Superior temporal gyrus (tissue), 1 donor: ENCODE data around the gene CD27.
"Not testable (repeated sequence)": the region's sequence is repeated elsewhere in the genome, so short reads cannot be mapped to it uniquely, and the experiment has no call there.

Experiments used
- DNase-seq: peaks from one replicate; pipeline ENCODE4 v3.0.0-alpha.2; 2016; ENCODE audit errors: extremely low spot score

The CD27 gene

GRCh38 chr12:6444704-6445688 is at the start of gene CD27:
Gene CD27 (plus strand): TSS chr12:6444955. CDS start chr12:6445096, 141 bp downstream.
- DNase-seq: no peak

DNA sequence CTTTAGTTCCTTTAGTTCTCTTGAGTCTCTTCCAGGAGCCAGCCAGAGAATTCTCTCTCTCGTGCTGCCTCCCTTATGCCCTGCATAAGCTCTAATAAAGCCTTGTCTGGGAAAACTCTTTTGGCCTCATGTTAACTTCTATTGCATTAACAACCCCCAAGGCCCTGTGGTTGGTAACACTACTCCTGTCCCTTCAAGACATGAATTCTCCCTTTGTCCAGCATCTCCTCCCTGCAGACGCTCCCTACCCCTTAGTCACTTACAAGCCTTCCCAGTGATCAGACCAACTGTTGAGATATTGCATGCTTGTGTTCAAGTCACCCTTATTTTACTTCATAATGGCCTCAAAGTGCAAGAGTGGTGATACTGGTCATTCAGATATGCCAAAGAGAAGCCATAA is 48.7 kb upstream of the CD27 start:
- no peak for DNase-seq

GRCh38 chr12:6399884-6400644 is 44.7 kb upstream of the CD27 start:
- DNase-seq: no peak

DNA sequence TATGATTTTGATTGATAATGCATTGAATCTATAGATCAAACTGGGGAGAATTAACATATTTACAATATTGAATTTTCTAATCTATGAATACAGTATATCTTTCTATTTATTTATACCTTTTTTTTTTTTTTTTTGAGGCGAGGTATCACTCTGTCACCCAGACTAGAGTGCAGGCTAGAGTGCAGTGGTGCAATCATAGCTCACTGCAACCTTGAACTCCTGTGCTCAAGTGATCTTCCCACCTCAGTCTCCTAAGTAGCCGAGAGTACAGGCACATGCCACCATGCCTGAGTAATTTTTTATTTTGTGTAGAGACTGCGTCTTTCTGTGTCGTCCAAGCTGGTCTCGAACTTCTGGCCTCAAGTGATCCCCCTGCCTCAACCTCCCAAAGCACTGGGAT is 40.4 kb upstream of the CD27 start:
- DNase-seq: no peak

- no peak for DNase-seq
Observed at GRCh38 chr12:6405963-6406362, 38.8 kb upstream of the CD27 start.

GRCh38 chr12:6407236-6407954 is 37.4 kb upstream of the CD27 start:
- no peak for DNase-seq

- DNase-seq: peak; percentile 17
Observed at GRCh38 chr12:6416596-6416995, 28.2 kb upstream of the CD27 start.

- DNase-seq: no peak
Observed at GRCh38 chr12:6418796-6419195, 26.0 kb upstream of the CD27 start.

DNA sequence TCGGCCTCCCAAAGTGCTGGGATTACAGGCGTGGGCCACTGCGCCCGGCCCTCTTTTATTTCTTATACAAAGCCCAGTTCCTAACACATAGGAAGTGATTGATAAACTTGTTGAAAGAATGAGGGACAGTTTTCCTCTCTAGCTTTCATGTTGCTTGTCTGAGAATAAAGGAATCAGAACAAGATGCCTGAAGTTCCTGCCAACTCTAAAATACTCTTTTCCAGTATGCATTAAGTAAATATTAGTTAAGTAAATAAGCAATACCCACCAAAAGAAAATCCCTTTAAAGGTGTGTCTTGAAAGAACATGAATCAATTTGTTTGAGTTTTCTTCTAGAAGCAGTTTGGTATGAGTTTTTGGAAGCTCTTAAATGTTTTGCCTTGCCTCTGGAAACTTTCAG is 24.4 kb upstream of the CD27 start:
- no peak for DNase-seq

GRCh38 chr12:6423267-6424007 is 21.3 kb upstream of the CD27 start:
- DNase-seq: peak; percentile 96

GRCh38 chr12:6424008-6424347 is 20.8 kb upstream of the CD27 start:
- no peak for DNase-seq

GRCh38 chr12:6424866-6425265 is 19.9 kb upstream of the CD27 start:
- DNase-seq: no peak

GRCh38 chr12:6425590-6426531 is 18.9 kb upstream of the CD27 start:
- peak; percentile 20 for DNase-seq

DNA sequence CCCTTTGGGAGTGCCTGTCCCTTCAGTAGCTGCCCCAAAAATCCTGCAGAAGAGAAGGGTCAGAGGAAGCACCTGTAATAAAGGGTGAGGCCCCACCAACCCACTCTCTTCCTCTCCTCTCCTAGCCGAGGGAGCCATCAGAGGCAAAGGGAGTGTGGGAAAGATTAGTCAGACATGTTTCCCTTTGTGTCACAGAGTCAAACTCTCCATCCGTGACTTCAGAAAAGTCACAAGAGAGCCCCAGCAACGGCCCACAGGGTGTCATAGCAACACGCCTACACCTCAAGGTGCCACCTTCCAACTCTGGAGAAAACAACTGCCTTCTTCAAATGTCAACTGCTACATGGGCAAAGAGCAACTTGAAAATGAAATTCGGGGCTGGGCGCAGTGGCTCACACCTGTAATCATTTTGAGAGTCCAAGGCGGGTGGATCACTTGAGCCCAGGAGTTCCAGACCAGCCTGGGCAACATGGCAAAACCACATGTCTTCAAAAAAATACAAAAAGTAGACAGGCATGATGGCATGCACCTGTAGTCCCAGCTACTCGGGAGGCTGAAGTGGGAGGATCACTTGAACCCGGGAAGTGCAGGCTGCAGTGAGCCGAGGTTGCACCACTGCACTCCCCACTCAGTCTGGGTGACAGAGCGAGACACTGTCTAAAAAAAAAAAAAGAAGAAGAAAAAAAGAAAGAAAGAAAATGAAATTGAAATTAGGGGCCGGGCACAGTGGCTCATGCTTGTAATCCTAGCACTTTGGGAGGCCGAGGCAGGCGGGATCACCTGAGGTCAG is 17.7 kb upstream of the CD27 start:
- no peak for DNase-seq

- not testable (repeated sequence) for DNase-seq
Observed at GRCh38 chr12:6427796-6428195, 17.0 kb upstream of the CD27 start.

DNA sequence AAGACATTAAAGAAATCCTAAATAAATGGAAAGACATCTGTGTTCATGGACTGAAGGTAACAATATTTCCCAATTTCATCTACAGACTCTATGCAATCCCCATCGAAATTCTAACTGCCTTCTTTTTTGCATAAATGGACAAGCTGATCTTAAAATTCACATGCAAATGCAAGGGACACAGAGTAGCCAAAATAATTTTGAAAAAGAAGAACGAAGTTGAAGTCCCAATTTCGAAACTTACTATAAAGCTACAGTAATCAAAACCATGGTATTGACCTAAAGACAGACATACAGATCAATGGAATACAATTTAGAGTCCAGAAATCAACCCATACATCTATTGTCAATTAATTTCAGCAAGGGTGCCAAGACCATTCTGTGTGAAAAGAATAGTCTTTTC is 16.4 kb upstream of the CD27 start:
- no peak for DNase-seq

DNA sequence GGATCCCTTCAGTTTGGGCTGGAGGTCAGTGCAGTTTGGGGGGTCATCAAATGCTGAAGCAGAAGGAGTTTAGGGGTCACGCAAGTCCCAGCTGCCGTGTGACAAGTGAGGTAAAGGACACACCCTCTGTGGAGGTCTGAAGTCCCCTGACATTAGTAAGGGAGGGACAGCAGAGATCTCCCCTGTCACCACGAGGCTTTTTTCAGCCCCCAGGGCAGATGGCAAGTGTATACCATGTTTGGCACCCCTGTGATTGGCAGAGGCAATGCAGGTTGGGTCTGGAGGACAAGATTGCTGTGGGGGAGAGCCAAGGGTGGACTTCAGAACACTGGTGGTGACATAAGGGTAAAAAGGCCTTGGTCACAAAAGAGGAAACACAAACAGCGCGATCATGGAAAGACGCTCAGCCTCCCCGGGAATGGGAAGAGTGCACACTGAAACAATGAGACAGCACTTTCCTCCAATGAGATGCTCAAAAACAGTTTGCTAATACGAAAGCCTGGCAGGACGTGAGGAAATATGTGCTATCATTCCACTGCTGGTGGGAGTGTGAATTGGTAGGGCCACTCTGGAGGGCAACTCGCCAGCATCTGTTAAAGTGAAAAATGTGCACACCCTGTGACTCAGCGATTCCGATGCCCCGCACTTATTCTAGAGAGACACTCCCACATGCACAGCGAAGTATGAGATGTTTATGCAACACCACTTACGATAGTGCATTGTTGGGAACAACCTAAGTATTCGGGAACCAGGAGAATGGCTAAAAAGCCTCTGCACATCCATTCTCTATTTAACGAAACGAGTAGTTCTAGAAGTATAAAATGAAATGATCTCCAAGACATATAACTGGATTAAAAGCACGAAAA is 14.4 kb upstream of the CD27 start:
- DNase-seq: peak; percentile 80

DNA sequence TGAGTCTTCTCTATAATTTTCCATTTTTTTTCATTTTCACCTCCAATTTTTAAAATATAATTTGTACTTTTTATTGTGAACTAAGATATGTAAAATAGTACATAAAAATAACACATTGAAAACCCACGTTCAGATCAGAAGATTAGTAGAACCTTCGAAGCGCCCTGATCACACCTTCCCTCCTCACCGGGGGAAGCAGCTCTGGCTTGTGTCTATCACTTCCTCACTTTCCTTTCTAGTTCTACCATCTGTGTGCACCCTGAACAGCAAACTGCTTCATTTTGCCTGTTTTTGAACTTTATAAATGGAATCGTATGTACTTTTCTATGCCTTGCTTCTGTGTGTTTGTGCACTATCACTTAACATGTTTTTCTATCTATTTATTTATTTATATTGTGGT is 11.8 kb upstream of the CD27 start:
- no peak for DNase-seq
